HepG2 (cell line): ENCODE results near the gene TOE1. TPM values are rescaled to one million over a fixed set of nuclear protein-coding genes. Genes with fewer than 3 reads are reported as not detected.

Experiments used
- BRCA1 ChIP-seq: sonication (generic); formaldehyde crosslinking; IDR thresholded peaks from 2 replicates; pipeline ENCODE4 v1.4.0; 2020; ENCODE audit warnings: missing genetic modification reagents
- CREB3 ChIP-seq: sonication (generic); formaldehyde crosslinking; IDR thresholded peaks from 2 replicates; pipeline ENCODE4 v1.5.0; 2020; ENCODE audit warnings: missing genetic modification reagents
- GFI1 ChIP-seq: sonication (generic); formaldehyde crosslinking; IDR thresholded peaks from 2 replicates; pipeline ENCODE4 v1.5.0; 2020; ENCODE audit warnings: missing genetic modification reagents, mild to moderate bottlenecking, borderline replicate concordance
- HDAC1 ChIP-seq: sonication (generic); formaldehyde crosslinking; IDR thresholded peaks from 2 replicates; pipeline ENCODE4 v1.5.1; 2020; ENCODE audit warnings: mild to moderate bottlenecking, missing genetic modification reagents
- HMG20A ChIP-seq: IDR thresholded peaks from 2 replicates; pipeline ENCODE4 v1.6.1; 2016; ENCODE audit warnings: borderline replicate concordance
- HOXA5 ChIP-seq: sonication (generic); formaldehyde crosslinking; IDR thresholded peaks from 2 replicates; pipeline ENCODE4 v1.4.0; 2020; ENCODE audit warnings: missing genetic modification reagents
- IKZF1 ChIP-seq: fragments of 450-650 bp; IDR thresholded peaks from 2 replicates; pipeline ENCODE4 v1.7.1; 2016
- IRF2 ChIP-seq: IDR thresholded peaks from 2 replicates; pipeline ENCODE4 v1.6.1; 2018; ENCODE audit warnings: missing genetic modification reagents, missing compliant biosample characterization
- MBNL3 ChIP-seq: fragments of 250-450 bp; sonication (Bioruptor Pico); conservative IDR thresholded peaks from 2 replicates; pipeline ENCODE4 v1.8.0; 2022; ENCODE audit warnings: mild to moderate bottlenecking, inconsistent platforms
- PLRG1 ChIP-seq: fragments of 450-650 bp; conservative IDR thresholded peaks from 2 replicates; pipeline ENCODE4 v1.6.1; 2016
- RBM22 ChIP-seq: fragments of 200-400 bp; formaldehyde crosslinking; optimal IDR thresholded peaks from 2 replicates; pipeline ENCODE3; 2017; ENCODE audit warnings: mild to moderate bottlenecking, low read length, moderate library complexity
- SKI ChIP-seq: fragments of 450-650 bp; IDR thresholded peaks from one replicate; pipeline ENCODE4 v1.6.1; 2018; ENCODE audit warnings: mild to moderate bottlenecking; ENCODE audit not compliant: partially characterized antibody
- SRSF9 ChIP-seq: fragments of 200-400 bp; formaldehyde crosslinking; IDR thresholded peaks from 2 replicates; pipeline ENCODE4 v1.6.1; 2018; ENCODE audit warnings: borderline replicate concordance, mild to moderate bottlenecking, low read depth, low read length; ENCODE audit not compliant: insufficient read depth, poor library complexity, severe bottlenecking
- THAP8 ChIP-seq: sonication (generic); formaldehyde crosslinking; IDR thresholded peaks from 2 replicates; pipeline ENCODE4 v1.5.1; 2020; ENCODE audit warnings: missing genetic modification reagents, mild to moderate bottlenecking, borderline replicate concordance
- ZNF564 ChIP-seq: sonication (generic); formaldehyde crosslinking; IDR thresholded peaks from 2 replicates; pipeline ENCODE4 v1.8.1; 2023; ENCODE audit warnings: mild to moderate bottlenecking, missing genetic modification reagents
- polyA plus RNA-seq, 8 experiments: library from polyadenylated mRNA; depleted of rRNA in 3 of 8; stranded (reverse) in 7 of 8; unstranded in 1 of 8; fragments of >200 nt; fragmentation: Illumina TruSeq in 4 of 8; extraction: Trizol in 4 of 8; gene quantifications; 2 replicates each; pipeline versions ENCODE4 v1.2.1 to v1.2.3, GENCODE V29; 2011 to 2016; ENCODE audit warnings: low read depth in 4 of 8, missing spikeins in 1 of 8, mixed read lengths in 1 of 8; ENCODE audit not compliant: insufficient read depth in 1 of 8
- total RNA-seq, 5 experiments: library from RNA; depleted of rRNA; stranded (reverse); fragments of >200 nt; fragmentation: Illumina TruSeq; extraction: Trizol; gene quantifications; 2 replicates each; pipeline ENCODE4 v1.2.3, GENCODE V29; 2016; ENCODE audit warnings: low read depth in 1 of 5
- TF ChIP-seq, protein P1 (sequence below): sonication (generic); formaldehyde crosslinking; IDR thresholded peaks from 2 replicates; pipeline ENCODE4 v1.5.0; 2020; ENCODE audit warnings: mild to moderate bottlenecking, missing genetic modification reagents
- TF ChIP-seq, protein P2 (sequence below): sonication (generic); formaldehyde crosslinking; IDR thresholded peaks from 2 replicates; pipeline ENCODE4 v1.4.0; 2020; ENCODE audit warnings: mild to moderate bottlenecking, missing genetic modification reagents

Gene TOE1
- total and polyA plus RNA-seq, 2 of the 13 experiments (the other 11 are each of a cell fraction or from before 2014, with no cell fraction given) = 14.1 to 19.0 TPM

DNA sequence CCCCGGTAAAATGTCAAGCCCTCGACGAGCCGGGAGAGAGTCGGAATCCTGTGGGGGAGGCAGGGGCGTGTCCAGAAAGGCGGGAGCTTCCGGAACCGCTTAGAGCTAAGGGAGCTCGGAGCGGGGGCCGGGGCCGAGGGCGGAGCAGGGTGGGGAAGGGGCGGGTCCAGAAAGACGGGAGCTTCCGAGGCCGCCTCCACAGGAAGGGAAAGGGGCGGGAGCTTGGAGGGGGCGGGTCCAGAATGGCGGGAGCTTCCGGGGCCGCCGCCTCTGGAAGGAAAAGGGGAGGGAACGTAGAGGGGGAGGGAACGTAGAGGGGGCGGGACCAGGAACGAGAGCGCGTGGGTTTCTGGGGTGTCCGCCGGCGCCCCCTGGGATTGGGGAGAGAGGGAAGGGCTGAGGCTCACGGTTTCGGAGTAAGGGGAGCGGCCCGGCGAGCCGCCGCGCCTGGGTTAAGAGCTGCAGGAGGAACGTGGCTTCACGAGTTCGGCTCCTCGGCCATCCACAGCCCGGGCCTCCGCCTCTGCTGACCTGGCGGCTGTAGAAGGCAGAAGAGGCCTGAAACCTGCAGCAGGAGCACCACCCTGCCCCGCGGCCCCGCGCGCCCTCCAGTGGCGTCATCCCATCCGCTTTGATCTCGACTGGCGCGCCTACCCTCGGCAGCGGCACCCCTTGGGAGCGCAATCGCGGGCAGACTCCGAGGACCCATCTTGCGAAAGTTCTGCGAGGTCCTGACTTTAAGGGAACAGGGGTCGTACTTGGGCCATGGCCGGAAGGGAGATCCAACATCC lies 36.3 kb upstream of the TOE1 start (continued):
- TF ChIP-seq BRCA1 (CRISPR knock-in tag) (0 out of 2 replicates have a peak, but pooled peaks have one; percentile 61), SKI (peak; percentile 62), IKZF1 (no peak), HOXA5 (CRISPR knock-in tag) (peak; percentile 30; the same call in 1 of the 2 replicates), ZNF564 (CRISPR knock-in tag) (peak; percentile 76; the same call in 1 of the 2 replicates), IRF2 (CRISPR knock-in tag) (peak; percentile 80), HMG20A (no peak), GFI1 (no peak), RBM22 (no peak), CREB3 (no peak; the same call in 1 of the 2 replicates), HDAC1 (CRISPR knock-in tag) (peak; percentile 83), PLRG1 (no peak), MBNL3 (CRISPR knock-in tag) (no peak), THAP8 (0 out of 2 replicates have a peak, but pooled peaks have one; percentile 63), SRSF9 (no peak)
- TF ChIP-seq, protein P1, sequence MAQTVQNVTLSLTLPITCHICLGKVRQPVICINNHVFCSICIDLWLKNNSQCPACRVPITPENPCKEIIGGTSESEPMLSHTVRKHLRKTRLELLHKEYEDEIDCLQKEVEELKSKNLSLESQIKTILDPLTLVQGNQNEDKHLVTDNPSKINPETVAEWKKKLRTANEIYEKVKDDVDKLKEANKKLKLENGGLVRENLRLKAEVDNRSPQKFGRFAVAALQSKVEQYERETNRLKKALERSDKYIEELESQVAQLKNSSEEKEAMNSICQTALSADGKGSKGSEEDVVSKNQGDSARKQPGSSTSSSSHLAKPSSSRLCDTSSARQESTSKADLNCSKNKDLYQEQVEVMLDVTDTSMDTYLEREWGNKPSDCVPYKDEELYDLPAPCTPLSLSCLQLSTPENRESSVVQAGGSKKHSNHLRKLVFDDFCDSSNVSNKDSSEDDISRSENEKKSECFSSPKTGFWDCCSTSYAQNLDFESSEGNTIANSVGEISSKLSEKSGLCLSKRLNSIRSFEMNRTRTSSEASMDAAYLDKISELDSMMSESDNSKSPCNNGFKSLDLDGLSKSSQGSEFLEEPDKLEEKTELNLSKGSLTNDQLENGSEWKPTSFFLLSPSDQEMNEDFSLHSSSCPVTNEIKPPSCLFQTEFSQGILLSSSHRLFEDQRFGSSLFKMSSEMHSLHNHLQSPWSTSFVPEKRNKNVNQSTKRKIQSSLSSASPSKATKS (CRISPR knock-in tag) = no peak
- TF ChIP-seq, protein P2, sequence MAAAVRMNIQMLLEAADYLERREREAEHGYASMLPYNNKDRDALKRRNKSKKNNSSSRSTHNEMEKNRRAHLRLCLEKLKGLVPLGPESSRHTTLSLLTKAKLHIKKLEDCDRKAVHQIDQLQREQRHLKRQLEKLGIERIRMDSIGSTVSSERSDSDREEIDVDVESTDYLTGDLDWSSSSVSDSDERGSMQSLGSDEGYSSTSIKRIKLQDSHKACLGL (CRISPR knock-in tag) = peak; percentile 85
